Stimulated activated CD8-positive, alpha-beta memory T cell treated with anti-CD3 and anti-CD28 coated beads, Interleukin-15, amount 100 ng/mL, for 4 hours (primary cell): Measurements from ENCODE around the gene ZNF474.

ENCODE experiments used
- DNase-seq, 2 donors: peaks; one replicate each; pipeline ENCODE4 v3.0.0-alpha.2; 2020; ENCODE audit warnings: low read depth in 2 of 2

ZNF474 gene

DNA sequence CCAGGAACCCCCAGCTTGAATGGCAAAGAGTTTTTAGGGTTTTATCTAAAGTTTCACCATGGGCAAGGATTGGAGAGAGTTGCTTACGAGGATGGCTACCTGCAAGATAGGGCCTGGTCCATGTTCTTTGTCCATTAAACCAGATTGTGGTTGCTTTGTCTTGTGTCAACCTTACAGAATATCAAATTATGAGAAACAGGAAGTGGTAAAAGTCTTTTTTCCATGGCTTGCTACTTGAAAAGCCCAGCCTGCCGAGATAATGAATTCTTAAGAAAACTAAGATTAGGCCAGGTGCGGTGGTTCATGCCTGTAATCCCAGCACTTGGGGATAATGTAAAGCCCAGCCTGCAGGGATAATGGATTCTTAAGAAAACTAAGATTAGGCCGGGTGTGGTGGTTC lies 24.4 kb downstream of the ZNF474 start:
- DNase-seq: no peak

DNA sequence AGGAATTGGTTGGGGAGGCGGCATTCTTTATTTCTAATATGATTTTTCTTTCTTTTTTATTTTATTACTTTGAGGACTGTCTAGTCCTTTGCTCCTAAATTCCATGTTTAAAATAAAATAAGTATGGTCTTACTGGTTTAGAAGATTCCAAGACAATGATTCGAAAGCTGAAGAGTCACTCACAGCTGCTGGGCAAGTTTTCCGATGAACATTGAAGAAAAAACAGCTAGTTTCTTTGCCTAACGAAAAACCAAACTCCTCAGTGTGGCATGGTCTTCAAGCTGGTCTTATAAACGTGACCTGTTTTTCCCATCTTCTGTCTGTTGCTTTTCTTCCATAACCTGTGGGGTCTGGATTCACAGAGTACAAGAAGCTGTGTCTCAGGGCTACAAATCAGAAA lies 25.1 kb downstream of the ZNF474 start:
- no peak for DNase-seq

DNA sequence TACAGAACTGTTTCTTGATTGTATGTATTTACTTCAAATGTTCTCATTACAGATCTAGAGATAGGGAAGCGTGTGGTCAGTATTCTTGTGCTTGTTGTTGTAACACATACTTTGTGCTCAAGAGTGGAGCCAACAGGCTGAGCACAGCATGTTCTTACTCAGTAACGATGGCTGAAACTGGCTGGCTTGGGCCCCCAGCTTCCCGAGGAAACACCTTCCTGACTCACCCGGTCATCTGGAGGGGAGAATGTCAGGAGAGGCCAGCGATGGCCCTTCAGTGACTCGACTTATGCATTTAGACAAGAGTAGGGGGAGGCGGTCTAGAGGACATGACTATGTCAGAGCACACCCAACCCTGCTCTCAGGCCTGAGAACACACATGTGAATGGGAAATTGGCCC lies 25.6 kb downstream of the ZNF474 start:
- no peak for DNase-seq

DNA sequence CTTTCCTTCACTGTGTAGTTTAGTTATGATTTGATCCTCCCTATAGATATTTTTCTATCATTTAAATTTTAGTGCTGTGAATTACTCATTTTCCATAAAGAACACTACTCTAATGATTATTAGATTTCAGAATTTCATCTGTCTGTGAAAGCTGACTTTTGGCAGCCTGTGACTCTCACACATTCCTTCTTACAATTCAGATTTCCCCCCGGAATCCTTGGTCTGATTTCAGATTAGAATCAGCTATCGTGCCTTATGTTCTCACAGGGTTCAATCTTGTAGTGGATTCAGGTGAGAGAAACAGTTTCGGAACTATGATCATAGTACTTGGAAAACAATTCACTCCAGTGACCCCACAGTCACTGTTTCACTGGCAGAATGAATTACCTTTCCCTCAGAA lies 26.2 kb downstream of the ZNF474 start:
- DNase-seq: no peak

DNA sequence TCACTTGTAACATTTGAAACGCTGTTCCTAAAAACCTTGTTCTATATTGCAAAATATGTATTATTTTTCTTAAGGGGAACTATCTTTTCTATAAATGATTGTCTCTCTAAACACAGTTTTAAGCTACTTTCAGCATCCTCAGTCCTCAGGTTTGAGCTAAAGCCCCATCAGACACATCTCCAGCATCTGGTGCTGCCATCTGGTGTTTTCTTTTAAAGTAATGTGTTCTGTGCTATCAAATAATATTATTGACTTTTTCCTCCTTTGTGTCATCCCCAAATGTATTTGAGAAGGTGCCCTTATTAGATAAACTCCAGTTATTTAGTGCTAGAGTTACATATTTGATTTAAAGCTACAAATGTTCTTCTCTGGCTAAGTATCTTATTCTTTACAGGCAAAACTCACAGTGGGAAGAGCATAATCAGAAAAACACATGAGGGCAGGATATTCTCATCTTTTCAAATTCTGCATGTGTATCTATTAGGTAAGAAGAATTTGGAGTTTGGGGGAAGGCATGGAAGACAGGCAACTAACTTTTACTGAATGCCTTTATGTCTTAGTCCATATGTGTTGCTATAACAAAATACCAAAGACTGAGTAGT lies 27.5 kb downstream of the ZNF474 start:
- DNase-seq: no peak

DNA sequence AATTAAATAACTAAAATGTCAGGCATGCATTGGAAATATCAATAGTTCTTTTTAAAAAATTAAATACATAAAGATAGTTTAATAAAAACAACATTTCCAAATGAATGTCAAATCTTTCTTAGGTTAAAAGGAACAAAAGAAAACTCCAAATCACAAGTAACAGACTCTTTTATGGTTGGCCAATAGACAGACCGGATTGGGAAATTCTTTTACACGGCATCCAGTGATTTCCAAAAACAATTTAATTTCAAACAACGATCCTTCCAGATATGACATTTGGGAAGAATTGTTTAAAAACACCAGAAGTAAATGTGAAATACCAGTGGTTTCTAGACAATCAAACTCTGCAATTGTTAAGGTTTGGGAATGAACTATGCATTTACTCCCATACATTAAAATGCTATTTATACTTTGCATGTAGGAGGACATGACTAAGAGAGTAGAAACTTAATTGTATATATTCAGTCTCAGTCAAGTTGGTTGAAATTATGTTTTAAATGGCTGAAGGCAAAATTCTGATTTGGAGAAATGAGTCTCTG lies 32.8 kb downstream of the ZNF474 start:
- DNase-seq: no peak

DNA sequence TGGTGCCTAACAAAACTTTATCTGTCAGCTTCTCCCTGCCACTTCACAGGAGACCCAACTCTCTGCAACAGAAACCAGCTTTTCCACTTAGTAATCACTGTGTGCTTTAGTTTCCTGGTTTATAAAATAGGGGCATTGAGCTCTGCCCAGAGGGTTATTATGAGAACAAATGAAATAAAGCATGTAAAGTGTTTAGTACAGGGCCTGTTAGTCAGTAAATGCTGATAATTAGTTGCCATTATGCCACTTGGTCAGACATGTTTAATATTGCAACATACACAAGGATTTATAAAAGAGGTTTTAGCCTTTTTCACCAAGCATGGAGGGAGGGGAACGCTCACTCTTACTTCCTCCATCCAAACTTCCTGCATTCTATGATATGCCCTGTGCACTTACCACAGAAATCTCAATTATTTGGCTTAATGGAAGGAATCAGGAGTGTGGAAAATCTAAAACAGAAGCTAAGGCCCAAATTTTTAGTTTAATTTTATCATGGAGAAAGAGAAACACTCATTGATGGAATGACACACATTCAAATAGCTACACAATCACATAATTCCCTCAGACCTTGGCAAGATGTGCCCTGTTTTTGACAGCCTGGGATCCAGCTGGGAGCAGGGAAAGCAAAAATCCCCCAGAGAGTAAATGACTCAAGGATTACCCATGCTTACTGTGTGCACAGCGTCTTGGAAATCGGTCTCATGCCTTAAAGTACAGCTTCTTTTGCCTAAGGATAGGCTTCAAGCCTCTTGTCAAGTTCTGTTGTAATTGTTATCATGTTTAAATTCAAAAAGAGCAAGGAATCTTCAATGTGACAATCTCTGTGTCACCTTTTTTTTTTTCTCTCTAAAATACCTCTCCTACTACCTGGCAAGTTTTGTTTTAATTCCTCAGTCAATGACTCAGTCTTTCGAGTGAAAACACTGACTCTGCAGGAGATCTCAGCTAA lies 34.0 kb downstream of the ZNF474 start:
- DNase-seq: no peak

DNA sequence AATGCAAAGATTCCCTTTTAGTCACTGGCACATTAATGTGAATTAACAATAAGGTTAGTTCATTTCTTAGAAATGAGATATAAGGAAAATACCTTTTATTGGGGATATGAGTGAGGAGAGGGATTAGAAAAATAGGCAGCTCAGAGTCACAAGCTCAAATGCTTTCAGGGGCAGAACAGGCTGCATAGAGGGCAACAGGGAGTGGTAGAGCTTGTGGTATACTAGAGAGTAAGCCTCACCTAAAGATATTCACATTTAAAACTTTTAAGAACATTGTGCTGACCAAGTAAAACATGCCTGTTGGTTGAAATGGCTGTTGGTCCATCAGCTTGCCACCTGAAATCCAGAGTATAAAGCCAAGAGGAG lies 34.7 kb downstream of the ZNF474 start:
- no peak for DNase-seq

DNA sequence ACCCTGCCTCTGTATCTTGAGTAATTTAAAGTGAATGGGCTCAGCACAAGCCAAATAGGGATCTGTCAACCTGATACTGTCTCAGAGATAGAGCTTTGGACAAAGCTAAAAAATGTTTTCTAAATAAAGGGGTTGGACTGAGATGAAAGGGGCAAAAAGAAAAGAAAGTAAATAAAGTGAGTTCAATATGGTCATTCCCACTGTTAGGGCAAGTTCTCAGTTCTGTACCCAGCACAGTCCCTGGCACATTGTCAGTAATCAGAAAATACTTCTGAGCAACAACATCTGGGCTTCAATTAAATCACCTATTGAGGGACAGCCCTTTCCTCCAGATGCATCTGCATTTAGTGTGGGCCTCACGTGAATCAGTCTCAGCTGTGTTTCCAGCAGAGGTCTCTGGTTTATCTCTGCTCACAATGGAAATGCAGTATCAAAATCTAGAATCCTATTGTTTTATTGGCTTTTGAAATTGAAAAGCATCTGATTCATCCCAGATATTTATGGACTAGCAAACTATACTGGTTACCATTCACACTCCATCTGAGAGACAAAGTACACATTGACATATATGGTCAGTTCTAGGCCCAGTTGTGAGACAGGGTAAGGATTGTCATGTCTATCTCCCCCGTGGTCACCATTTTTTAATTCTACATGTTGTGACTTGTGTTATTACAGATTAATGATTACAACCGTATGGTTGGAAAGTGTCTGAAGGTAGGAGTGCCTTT lies 35.6 kb downstream of the ZNF474 start:
- DNase-seq: no peak

DNA sequence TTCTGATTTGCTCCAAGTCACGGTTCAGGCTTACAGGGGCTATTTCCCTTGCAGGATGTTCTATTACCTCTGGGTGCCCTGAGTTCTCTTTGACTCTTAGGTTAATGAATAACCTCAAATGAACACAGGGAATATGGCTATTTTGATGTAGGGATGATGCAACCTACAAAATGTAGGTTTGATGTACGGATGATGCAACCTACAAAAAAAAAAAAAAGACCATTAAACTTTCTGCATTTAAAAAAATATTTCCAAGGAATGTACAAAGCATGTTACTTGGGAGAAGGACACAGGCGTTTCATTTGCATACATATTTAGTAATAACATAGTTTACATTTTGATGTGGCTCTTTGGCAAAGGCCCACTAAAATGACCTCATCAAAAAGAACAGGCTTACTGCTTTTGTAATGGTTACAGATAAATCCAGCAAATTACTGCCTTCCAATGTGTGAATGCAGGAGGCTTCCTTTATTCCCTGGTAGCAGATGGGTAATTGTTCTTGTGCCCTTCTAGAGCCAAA lies 36.3 kb downstream of the ZNF474 start:
- DNase-seq: no peak

DNA sequence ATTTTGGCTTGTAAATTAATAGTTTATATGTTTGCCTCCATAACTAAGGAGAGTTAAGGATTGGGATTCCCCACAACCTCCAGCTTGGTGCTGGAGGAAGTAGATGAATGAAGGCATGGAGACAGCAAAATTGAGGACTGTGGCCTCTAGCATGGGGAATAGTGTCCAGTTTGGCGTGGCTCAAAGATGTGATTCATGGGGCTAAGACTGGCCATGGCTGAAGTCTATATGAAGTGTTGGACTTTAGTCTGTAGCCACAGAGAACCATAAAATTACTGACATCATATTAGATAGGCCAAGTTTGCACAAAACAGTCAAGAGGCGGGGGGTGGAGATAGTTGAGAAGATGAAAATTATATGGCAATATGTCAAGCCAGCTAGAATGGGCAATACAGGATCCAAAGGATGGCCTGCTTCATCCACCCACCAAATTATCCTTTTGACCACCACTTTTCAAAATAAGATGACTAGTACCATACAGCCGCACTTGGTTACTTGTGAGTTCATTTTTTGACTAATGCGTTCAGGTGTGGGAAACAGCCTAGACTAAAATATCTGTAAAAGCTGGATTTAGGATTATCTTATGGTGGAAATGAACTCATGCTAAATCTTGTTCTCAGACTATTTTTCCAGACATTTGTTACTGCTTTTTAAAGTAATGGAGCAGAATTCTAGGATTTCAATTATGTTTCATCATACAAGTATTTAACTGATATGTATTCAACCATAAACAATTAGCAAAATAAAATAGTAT lies 40.2 kb downstream of the ZNF474 start:
- DNase-seq: no peak

DNA sequence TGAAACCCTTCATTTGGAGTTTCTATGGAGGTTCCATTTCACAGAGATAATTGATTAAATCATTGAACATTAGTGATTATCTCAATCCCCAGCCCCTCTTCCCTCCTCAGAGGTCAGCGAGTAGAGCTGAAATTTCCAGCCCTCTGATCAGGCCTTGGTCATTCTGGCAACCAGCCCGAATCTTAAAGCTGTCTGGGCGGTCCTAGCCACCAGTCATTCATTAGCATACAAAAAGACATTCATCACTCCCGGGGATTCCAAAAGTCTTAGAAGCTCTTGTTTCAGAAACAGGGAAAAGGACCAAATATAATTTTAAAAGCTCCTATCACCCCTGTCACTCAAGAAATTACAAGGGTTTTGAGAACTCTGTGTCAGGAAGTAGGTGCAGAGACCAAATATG lies 41.3 kb downstream of the ZNF474 start:
- DNase-seq: no peak

DNA sequence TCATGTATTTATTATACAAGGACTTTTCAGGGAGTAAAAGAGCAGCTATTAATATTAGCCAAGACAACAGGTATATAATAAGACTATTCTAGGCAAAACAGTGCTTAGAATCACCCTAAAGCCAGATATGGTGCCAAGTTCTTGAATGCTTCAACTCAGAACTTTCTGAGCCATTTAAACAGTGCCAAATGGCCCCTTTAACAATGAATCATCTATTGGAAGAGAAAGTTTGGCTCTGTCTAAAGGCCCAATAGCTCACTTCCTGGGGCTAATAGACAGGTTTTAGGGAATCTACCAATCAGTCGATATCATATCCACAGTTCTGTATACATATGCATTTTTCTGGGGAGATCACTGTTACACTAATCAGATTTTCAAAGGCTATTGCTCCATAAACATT lies 42.9 kb downstream of the ZNF474 start:
- no peak for DNase-seq

DNA sequence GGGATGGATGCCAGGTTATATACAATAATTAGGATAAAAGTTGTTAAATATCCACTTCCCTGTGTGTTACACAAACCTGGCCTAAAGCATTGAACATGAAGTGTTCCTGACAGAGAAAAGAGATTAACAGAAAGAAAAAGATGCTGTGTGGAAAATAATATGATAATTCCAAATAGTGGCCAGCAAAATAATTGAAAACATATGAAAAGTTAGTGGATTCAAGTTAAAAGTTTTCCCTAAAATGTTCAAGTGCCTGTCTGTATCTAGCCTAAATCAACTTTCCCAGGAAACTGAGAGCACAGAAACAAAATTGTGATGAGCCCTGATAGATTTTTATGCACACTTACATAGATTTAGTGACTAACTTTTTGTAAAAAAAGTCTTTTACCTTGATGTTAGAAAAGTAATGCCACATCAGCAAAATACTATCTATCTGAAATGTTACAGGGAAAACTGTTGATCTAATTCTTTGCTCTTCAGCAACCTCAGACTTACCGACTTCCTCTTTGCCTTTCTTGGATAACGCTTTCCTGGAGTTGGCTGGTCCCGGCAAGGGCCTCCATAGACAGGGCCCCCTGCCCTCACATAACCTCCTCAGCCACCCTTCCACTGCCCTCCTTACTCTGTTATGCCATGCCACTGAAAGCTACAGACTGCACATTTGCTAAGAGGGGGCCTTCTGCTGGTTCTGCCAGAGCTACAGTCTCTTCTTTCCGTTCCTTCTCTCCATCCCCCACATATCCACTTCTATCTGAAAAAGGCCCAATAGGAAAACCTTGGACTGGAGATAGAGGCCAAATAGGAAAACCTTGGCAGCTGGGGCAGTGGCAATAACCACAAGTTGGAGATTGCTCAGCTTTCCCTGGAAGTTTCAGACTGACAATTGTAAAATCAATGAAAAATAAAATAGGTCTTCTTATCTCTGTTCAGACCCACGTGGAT lies 44.4 kb downstream of the ZNF474 start:
- no peak for DNase-seq

DNA sequence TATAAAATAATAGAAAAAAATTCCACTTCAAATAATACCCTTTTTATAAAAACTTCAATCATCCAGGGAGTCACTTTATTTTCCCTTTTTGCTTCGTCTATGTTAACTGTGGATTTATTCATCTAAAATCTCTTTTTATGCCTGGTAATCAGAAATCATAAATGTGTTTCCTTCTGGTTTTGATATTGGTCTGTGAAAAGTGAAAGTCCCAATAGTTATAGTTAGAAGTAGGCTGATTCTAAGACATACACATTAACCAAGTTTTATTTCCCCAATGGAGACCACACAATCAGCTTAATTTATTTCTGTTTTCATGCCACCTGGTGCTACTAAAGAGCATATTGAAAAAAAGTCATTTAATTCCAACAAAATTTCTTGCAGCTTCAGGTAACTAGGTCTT lies 45.7 kb downstream of the ZNF474 start:
- no peak for DNase-seq

DNA sequence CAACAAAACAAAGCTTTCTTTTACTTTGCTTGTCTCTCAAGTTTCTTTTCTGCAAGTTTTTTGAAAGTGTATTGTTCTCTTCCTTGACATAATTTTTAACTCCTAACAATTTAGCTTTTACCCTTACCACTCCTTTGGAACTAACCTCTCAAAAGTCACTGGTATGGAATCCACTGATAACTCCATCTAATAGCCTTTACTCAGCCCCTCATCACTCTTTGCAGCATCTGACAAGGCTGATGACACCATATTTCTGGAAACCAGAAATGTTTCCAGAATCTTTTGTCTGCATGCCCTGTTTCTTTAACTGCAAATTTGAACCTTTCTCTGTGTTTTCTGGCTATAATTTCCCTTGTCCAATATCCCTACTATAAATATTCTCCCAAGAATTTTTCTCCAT lies 46.5 kb downstream of the ZNF474 start:
- no peak for DNase-seq

DNA sequence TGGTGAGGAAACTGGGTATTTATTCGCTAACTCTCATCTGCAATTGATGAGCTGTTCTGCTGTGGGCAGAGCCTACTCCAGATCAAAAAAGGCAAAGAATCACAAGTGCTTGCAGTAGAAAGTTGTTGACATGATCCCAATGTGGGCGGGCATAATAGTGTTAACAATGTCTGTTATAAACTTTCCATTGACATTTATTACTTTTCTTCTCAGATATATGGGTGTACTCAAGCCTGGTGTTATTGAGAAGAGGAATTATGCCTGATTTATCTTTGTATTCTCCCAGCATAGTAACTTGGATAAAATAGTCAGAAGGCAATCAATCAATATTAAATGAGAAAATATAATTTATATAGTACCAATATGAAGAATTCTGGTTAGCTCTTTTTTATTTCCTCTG lies 47.8 kb downstream of the ZNF474 start:
- no peak for DNase-seq

DNA sequence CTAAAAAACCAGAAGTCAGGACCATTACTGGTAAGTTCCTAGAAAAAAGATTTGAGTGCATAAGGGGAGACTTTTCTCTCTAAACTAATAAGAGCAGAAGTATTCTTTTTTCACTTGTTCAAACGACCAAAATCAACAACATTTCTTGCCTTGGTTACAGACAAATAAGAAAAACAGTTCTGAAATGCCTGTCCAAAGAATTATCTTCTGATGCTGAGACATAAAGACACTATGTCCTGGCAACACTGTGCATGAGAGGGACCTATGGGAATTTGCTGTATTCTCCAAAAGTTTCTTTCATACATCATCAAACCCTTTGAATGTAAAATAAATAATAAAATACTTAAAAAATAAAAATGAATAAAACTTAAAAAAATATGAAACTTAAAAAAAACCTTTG lies 50.4 kb downstream of the ZNF474 start:
- no peak for DNase-seq

DNA sequence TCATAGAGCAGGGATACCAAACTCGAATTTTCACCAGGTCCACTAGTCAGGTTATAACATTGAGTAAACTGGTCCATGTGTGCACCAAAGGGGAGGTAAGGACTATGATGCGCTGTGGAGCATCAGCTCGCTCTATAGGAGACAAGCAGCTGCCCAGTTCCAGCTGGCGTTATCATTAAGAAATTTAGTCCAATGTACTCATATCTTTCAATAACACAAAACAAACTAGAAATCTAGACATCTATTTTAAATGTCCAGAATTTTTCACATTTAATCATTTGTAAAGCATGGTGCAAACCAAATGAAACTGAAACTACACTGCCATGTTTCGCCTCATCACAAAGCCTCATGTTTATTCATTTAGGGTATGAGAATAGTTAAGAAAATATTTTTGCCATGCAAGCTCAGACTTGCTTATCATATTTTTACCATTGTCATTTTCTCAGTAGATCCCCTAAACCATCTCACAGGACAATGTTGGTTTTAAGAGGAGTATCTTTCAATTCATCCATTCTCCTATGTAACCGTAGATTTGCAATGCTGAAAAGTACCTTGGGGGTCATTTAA lies 50.9 kb downstream of the ZNF474 start:
- no peak for DNase-seq
